ENCODE data around the gene AP3D1. TPM values are rescaled to one million over a fixed set of nuclear protein-coding genes. Genes with fewer than 3 reads are reported as not detected.

AP3D1 gene
- total RNA-seq, 2 experiments from 2014 or later = 41.8 to 41.9 TPM

DNA sequence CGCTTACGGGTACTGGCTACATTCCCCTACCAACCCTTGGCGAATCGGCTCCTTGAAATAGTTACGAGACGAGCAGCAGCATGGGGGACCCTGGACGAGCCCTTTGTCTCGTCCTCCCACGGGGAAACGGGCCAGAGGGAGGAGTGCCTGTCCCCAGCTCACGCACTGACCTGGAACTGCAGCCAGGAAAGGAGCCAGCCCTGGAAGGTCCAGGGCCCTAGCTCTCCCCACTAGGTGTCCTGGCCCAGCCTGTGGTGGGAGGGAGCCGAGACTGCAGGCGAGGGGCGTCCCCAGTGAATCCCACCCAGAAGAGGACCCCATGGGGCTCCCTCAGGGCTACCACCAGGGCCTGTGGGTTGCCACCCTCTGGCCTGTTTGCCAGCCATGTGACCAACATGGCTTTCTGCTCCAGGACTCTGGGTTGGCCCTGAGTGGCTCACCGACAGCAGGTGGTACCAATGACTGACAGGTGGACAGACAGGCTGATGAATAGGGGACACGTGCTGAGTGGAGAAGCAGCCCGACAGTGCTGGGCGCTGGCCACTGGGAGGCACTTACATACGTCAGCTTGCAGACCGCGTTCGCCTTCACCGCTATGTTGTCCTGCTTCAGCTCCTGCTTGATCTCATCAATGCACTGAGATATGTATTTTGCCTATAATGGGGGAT is 13.2 kb downstream of the AP3D1 start:
- no peak overlapping the region for H3K4me3 ChIP-seq (ENCODE audit: low read length)
- H3K36me3 ChIP-seq (ENCODE audit: insufficient read depth, low read length) = peaks cover 54% of the 10 kb centered on the region
- H3K27ac Mint-ChIP-seq = no peak overlapping the region
- H3K4me3 Mint-ChIP-seq = no peak overlapping the region
- ChIA-PET POLR2A (no interaction called here), CTCF (no interaction called here)
- H3K9me3 ChIP-seq (ENCODE audit: control insufficient read depth in 1 of 2, insufficient read depth in 1 of 2, low read length in 2 of 2) = no peaks in the 10 kb centered on the region
- H3K4me1 ChIP-seq (ENCODE audit: insufficient read depth, low read length) = no peaks in the 10 kb centered on the region
- DNase-seq (no peak), ATAC-seq (ENCODE audit: poor library complexity) (no peak)
- H3K27ac ChIP-seq (ENCODE audit: low read depth in 1 of 2, low read length in 2 of 2) = no peak overlapping the region
- peaks cover 4% of the 10 kb centered on the region for H3K4me1 Mint-ChIP-seq (ENCODE audit: low read depth)
- no peaks in the 10 kb centered on the region for H3K9me3 Mint-ChIP-seq
- H3K27me3 ChIP-seq (ENCODE audit: control insufficient read depth in 1 of 2, insufficient read depth in 2 of 2, low read length in 2 of 2) = no peaks in the 10 kb centered on the region
- H3K27me3 Mint-ChIP-seq = no peaks in the 10 kb centered on the region
- TF ChIP-seq, protein P1, sequence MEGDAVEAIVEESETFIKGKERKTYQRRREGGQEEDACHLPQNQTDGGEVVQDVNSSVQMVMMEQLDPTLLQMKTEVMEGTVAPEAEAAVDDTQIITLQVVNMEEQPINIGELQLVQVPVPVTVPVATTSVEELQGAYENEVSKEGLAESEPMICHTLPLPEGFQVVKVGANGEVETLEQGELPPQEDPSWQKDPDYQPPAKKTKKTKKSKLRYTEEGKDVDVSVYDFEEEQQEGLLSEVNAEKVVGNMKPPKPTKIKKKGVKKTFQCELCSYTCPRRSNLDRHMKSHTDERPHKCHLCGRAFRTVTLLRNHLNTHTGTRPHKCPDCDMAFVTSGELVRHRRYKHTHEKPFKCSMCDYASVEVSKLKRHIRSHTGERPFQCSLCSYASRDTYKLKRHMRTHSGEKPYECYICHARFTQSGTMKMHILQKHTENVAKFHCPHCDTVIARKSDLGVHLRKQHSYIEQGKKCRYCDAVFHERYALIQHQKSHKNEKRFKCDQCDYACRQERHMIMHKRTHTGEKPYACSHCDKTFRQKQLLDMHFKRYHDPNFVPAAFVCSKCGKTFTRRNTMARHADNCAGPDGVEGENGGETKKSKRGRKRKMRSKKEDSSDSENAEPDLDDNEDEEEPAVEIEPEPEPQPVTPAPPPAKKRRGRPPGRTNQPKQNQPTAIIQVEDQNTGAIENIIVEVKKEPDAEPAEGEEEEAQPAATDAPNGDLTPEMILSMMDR (IDR thresholded peaks at IDR 0.05) = no peak
- intact Hi-C loops (cut with DNase I, micrococcal nuclease) = no loop called here
- peaks cover 41% of the 10 kb centered on the region for H3K36me3 Mint-ChIP-seq (ENCODE audit: low read depth)

GRCh38 chr19:2136796-2137195 is 14.6 kb downstream of the AP3D1 start:
- TF ChIP-seq, protein P1 (IDR thresholded peaks at IDR 0.05) = no peak
- Histone ChIP-seq H3K27ac (ENCODE audit: low read depth in 1 of 2, low read length in 2 of 2) (no peak overlapping the region), H3K27me3 (ENCODE audit: control insufficient read depth in 1 of 2, insufficient read depth in 2 of 2, low read length in 2 of 2) (no peaks in the 10 kb centered on the region), H3K4me3 (ENCODE audit: low read length) (no peak overlapping the region), H3K9me3 (ENCODE audit: control insufficient read depth in 1 of 2, insufficient read depth in 1 of 2, low read length in 2 of 2) (no peaks in the 10 kb centered on the region), H3K4me1 (ENCODE audit: insufficient read depth, low read length) (no peaks in the 10 kb centered on the region), H3K36me3 (ENCODE audit: insufficient read depth, low read length) (peaks cover 61% of the 10 kb centered on the region)
- no peak for DNase-seq
- CTCF ChIA-PET = no interaction called here
- intact Hi-C loops (cut with DNase I, micrococcal nuclease) = no loop called here
- Mint-ChIP-seq H3K4me1 (ENCODE audit: low read depth) (peaks cover 4% of the 10 kb centered on the region), H3K27ac (no peak overlapping the region), H3K36me3 (ENCODE audit: low read depth) (peaks cover 50% of the 10 kb centered on the region), H3K4me3 (no peak overlapping the region), H3K27me3 (no peaks in the 10 kb centered on the region), H3K9me3 (no peaks in the 10 kb centered on the region)
- ATAC-seq (ENCODE audit: poor library complexity) = no peak
- POLR2A ChIA-PET = no interaction called here

- intact Hi-C loops (cut with DNase I, micrococcal nuclease) = no loop called here
- H3K27me3 ChIP-seq (ENCODE audit: control insufficient read depth in 1 of 2, insufficient read depth in 2 of 2, low read length in 2 of 2) = no peaks in the 10 kb centered on the region
- no peaks in the 10 kb centered on the region for H3K9me3 ChIP-seq (ENCODE audit: control insufficient read depth in 1 of 2, insufficient read depth in 1 of 2, low read length in 2 of 2)
- no peaks in the 10 kb centered on the region for H3K4me1 Mint-ChIP-seq (ENCODE audit: low read depth)
- DNase-seq (no peak), ATAC-seq (ENCODE audit: poor library complexity) (no peak)
- H3K9me3 Mint-ChIP-seq = no peaks in the 10 kb centered on the region
- H3K27ac Mint-ChIP-seq = no peak overlapping the region
- TF ChIP-seq, protein P1 (IDR thresholded peaks at IDR 0.05) = no peak
- peaks cover 45% of the 10 kb centered on the region for H3K36me3 Mint-ChIP-seq (ENCODE audit: low read depth)
- H3K36me3 ChIP-seq (ENCODE audit: insufficient read depth, low read length) = peaks cover 72% of the 10 kb centered on the region
- POLR2A ChIA-PET = no interaction called here
- no peaks in the 10 kb centered on the region for H3K4me1 ChIP-seq (ENCODE audit: insufficient read depth, low read length)
- H3K27me3 Mint-ChIP-seq = no peaks in the 10 kb centered on the region
- H3K4me3 Mint-ChIP-seq = no peak overlapping the region
- H3K4me3 ChIP-seq (ENCODE audit: low read length) = no peak overlapping the region
- CTCF ChIA-PET = no interaction called here
- no peak overlapping the region for H3K27ac ChIP-seq (ENCODE audit: low read depth in 1 of 2, low read length in 2 of 2)
Observed at GRCh38 chr19:2135474-2136402, 15.6 kb downstream of the AP3D1 start.
